ENCODE data around the gene RNF145.
"Not testable (repeated sequence)": the region's sequence is repeated elsewhere in the genome, so short reads cannot be mapped to it uniquely, and the experiment has no call there.

The RNF145 gene

DNA sequence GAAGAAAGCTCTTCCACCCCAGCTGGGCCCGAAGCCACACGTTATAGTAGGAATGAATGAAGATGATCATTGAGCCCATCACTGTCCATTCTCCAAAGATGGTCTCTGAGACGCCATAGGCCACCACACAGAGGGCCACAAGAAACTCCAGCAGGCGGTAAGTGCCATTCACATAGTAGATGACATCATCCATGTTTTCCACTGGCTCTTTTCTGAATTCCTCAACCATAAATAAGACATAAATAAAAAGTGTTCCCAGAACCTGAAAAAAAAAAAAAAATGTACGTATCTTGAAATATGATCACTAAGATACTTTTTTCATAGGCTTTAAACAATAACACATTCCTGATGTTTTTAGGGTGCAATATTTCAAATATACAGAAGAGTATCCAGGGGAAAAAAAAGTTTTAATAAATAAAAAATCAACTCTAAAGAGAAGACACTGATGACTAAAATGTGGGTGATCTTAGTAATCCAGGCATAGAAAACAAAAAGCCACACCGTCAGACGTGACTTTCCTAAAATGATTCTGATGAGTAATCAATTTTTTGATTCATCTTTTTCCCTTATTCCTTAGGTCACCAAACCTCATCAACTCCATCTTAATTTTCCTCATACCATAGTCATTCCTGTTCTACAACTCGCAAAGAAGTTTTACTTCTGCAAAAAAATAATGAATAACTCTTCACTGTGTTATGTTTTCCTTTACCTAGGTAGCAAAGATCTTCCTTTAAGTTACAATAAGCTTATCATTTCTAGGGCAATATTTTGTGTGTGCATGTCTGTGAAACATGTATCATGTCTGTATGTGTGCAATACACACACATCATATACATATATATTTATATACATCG is 47.8 kb downstream of the RNF145 start:
- DNase-seq (ENCODE audit: low read depth in 2 of 3, low spot score in 2 of 3) = no peak

DNA sequence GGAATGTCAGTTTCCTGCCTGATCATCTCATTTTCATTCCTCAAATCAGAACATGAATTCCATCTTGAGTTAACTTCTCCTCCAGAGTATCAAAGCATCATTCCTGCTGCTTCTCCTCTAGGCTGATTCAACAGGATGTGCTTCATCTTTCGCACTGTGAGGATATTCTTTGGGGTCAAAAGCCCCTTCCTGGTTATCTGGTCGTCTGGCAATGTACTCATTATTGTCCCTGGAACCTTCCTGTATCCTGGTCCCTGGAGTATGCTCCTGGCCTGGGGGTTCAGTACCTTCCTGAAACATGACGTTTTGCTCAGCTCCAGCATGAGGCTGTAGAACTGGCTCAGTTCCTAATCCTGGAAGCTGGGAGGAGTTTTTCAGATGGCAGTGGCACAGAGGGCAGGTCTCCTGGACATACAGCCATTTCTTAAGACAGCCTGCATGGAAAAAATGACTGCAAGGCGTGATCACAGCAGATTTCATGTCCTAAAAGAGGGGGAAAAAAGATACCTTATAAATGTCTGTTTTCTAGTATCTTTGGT is 50.7 kb downstream of the RNF145 start:
- not testable (repeated sequence) for DNase-seq (ENCODE audit: low read depth in 2 of 3, low spot score in 2 of 3)

DNA sequence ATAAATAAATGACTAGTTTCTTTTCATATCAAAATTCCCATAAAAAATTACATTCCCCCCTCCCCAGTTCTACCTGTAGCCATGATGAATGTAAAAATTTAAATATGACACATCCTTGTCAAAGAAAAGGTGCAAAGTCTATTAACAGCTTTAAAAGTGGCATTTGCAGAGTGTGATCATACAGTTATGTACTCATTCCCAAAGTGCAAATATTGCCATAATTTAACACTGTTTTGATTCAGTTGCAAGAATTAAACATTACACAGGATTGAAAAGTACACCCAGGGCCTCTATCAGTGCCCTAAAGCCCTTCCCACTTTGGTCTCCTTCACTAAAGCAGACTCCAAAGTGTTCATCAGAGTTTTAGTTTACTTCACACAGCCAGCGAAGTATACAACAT is 51.8 kb downstream of the RNF145 start:
- no peak for DNase-seq (ENCODE audit: low read depth in 2 of 3, low spot score in 2 of 3)

DNA sequence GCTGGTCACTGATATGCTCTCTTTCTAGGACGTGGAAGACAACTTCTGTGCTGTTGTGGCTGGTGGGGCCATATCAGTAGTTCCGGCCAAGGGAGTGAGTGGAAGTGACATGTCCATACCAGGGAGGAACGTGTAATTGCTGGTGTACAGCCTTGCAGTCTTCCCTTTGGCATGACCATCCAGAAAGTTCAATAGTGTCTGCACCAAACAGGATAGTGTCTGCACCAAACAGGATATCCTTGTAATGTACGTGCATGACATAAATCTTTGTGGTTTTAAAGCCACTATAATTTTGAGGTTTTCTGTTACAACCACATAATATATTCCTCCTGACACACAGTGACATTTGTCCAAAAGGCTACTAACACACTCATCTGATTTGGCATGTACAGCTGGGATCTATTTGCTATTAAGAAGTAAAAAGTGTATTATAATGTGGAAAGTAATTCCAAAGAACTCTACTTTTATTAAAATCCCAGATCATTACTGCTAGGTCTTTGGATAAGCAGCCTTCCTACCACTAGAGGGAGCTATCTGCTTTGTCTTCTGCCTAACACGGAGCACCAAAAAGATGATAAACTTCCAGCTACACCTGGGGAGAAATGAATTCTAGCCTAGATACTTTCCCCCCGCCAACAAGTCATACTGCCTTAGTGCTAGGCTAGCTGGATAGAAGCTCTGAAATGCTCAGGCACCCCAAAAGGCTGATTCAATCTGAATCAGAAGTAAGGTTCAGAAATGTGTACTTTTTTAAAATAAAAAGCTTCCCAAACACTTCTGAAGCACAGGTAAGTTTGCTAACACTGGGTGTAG is 52.7 kb downstream of the RNF145 start:
- no peak for DNase-seq (ENCODE audit: low read depth in 2 of 3, low spot score in 2 of 3)

DNA sequence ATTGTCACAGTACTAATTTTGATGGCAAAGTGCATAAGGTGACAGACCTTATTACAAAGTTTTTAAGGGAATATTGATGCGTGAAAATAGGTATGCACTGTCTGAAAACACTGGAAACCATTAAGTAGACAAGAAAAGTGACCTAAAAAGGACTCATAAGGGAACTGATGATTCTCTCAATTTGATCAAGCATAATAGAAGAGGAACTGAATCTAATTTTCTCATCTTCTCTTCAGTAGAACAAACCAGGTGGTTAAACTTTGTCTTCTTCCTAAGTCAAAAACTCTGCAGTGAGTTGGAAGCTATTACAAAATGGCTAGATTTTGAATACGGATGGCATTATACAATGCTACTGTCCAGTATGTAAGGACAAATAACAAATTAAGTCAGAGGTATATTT is 53.4 kb downstream of the RNF145 start:
- no peak for DNase-seq (ENCODE audit: low read depth in 2 of 3, low spot score in 2 of 3)

DNA sequence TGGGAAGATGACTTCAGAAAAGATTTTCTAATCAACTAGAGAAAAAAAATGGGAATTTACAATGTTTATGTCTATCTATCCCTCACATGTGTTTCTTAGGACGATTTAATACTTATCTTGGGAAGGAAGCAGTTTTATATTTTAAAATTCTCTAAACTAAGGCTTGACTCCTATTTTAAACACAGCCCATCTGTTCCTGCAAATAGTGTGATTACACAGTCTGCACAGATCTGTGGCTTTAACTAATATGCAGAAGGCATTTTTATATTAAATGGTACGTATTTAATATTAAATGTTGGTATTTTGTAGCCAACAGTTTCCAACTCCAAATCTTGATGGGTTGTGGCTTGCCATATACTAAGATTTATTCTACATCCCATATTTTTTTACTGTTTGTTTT is 56.5 kb downstream of the RNF145 start:
- DNase-seq (ENCODE audit: low read depth in 2 of 3, low spot score in 2 of 3) = no peak

DNA sequence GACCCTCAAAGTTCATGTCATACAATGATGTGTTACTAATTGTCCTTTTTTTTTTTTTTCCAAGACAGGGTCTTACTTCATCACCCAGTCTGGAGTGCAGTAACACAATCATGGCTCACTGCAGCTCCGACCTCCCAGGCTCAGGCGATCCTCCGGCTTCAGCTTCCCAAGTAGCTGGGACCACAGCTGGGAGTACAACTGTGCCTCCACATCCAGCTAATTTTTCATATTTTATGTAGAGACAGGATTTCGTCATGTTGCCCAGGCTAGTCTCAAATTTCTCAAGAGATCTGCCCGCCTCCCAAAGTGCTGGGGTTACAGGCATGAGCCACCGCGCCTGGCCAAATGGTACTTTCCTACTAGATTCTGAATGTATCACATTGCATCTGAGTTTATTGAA is 60.3 kb downstream of the RNF145 start:
- DNase-seq (ENCODE audit: low read depth in 2 of 3, low spot score in 2 of 3) = no peak

DNA sequence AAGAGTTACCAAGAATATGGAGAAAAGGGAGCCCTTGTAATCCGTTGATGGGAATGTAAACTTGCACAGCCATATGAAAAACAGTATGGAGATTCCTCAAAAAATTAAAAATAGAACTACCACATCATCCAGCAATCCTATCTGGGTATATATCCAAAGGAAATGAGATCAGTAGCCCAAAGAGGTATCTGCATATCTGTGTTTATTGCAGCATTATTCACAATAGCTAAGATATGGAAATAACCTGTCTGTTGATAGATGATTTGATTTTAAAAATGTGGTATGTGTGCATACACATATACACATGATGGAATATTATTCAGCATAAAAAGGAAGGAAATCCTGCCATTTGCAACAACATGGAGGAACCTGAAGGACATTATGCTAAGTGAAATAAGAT is 61.4 kb downstream of the RNF145 start:
- no peak for DNase-seq (ENCODE audit: low read depth in 2 of 3, low spot score in 2 of 3)

DNA sequence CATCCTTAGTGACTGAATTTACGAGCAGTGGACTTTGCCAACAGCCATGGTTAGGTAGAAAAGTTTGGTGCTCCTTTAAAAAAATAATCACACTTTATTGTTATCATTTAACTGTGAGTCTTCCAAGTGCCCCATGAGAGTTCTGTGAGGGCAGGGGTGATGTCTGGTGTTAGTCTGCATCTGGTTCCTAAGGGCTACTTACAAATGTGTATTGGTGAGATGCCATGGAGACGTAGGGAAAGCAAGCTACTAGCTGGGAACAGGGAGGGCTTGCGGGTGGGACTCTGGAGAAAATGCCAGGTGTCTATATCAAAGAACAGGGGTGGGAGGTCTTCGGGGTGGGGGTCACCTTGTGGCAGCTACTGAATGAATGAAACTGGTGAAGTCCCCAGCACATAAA is 62.5 kb downstream of the RNF145 start:
- no peak for DNase-seq (ENCODE audit: low read depth in 2 of 3, low spot score in 2 of 3)

DNA sequence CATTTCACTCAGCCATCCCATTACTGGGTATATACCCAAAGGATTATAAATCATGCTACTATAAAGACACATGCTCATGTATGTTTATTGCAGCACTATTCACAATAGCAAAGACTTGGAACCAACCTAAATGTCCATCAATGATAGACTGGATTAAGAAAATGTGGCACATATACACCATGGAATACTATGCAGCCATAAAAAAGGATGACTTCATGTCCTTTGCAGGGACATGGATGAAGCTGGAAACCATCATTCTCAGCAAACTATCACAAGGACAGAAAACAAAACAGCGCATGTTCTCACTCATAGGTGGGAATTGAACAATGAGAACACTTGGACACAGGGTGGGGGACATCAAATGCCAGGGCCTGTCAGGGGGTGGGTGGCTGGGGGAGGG is 64.2 kb downstream of the RNF145 start:
- DNase-seq (ENCODE audit: low read depth in 2 of 3, low spot score in 2 of 3) = not testable (repeated sequence)

DNA sequence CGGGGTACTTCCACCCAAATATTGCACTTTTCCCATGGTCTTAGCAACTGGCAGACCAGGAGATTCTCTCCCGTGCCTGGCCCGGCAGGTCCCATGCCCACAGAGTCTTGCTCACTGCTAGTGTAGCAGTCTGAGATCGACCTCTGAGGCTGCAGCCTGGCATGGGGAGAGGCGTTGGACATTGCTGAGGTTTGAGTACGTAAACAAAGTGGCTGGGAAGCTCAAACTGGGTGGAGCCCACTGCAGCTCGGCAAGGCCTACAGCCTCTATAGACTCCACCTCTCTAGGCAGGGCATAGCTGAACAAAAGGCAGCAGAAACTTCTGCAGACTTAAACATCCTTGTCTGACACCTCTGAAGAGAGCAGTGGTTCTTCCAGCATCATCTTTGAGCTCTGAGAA is 69.6 kb downstream of the RNF145 start:
- DNase-seq (ENCODE audit: low read depth in 2 of 3, low spot score in 2 of 3) = no peak

DNA sequence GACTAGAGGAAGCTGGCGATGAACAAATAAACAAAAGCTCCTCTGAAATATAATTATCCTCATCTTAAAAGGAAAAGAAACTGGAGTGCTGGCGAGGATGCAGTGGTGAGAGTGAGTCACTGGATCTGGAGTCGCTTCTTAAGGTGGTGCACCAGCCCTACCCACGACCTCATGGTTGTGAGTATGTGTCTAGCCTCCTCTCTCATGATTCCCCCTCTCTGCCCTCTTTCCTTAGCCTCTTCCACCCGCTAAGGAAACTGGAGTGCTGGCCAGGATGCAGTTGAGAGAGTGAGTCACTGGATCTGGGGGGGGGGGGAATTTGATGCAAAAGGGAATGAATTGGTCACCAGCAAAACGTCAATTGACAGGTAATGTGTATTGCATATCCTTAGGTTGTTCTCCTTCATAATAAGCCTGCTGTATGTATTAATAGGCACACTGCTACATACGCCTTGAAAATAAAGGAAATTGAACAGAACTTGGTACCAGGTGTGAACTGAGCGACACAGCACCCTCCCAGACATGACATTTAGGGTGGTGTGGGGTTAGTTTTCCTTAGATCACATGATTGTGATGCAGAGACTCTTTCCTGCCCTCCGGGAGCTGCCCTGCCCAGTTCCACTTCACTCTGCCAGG is 73.3 kb downstream of the RNF145 start:
- no peak for DNase-seq (ENCODE audit: low read depth in 2 of 3, low spot score in 2 of 3)

DNA sequence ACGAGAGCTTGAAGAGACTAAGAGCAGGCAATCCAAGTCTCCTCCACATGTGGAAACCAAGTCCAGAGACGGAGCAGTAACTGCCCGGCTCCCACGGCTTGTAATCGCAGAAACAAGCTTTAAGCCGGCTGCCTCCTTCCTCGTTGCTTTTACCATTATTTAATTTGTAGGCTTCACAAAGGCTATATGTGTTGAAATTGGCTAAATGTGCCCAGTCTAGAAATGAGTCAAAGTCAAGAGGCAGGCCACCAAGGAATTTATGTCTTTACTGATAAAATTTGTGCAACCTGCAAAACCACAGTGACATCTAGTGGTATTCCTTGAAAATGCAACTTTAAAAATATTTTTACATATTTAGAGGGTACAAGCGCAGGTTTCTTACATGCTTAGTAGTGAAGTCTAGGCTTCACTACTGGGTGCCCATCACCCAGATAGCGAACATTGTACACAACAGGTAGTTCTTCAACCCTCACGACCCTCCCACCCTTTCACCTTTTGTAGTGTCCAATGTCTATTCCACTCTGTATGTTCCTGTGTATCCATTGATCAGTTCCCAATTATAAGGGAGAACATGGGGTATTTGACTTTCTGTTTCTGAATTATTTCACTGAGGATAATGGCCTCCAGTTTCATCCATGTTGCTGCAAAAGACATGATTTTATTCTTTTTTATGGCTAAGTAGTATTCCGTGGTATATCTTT is 76.2 kb downstream of the RNF145 start:
- no peak for DNase-seq (ENCODE audit: low read depth in 2 of 3, low spot score in 2 of 3)

DNA sequence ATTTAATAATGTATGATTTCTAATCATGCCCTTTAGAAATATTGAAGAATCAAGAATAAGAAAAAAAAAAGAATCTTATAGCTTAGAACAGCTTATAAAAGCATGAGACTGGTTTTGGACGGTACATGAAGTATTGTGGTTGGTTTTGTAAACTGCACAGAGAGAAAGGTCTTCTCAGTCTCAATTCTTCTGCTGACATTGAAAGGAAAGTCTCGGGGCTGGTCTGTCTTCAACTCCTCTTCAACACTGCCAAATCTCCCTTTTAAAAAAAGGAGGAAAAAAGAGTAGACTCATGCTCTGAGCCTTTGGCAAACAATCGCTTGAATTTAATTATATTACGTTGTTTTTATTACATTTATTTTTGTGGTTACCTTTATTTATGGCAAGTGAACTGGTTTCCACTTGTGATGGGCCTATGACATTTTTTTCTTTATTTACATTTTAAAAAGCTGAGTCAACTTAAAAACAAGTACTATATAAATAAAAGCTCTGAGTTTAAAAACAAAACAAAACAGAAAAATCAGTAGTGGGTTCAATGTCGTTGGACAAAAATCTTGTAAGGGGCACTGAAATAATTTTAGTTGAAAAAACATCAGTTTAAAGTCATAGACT is 76.8 kb downstream of the RNF145 start:
- DNase-seq (ENCODE audit: low read depth in 2 of 3, low spot score in 2 of 3) = no peak

DNA sequence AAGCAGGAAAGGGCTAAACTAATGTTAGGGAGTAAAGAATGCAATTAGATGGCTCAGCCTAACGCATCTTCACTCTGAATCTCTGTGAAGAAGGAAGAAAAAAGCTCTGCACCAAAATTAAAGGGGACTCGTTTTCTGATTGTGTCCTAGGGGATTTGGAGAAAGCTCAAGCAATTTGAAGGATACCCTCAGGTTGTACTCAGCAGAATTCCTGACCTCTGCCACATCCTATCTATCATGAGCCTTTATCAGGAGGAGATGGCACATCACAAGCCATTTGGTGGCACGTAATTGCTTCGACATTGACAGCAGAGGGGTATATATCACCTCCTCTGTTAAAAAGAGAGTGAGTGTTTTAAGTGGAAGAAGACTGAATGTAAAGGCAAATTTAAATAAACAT is 77.4 kb downstream of the RNF145 start:
- DNase-seq (ENCODE audit: low read depth in 2 of 3, low spot score in 2 of 3) = no peak

DNA sequence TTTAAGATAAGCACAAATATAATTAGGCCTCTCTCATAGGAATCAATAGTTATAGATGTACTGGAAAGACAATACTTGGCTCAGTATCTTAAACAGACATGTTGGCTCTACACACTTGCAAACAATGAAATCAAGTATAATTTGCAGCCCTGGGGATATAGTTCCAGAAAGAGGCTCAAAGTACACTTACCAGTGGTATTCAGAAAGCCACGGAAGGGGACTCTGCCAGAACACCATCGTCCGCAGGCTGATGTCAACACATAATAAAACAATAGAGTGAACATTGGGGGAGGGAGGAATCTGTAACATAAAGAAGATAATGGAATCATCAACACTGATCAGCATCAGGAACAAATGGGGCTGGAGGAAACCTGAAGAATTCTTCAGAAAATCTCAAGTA is 78.5 kb downstream of the RNF145 start:
- DNase-seq (ENCODE audit: low read depth in 2 of 3, low spot score in 2 of 3) = no peak

DNA sequence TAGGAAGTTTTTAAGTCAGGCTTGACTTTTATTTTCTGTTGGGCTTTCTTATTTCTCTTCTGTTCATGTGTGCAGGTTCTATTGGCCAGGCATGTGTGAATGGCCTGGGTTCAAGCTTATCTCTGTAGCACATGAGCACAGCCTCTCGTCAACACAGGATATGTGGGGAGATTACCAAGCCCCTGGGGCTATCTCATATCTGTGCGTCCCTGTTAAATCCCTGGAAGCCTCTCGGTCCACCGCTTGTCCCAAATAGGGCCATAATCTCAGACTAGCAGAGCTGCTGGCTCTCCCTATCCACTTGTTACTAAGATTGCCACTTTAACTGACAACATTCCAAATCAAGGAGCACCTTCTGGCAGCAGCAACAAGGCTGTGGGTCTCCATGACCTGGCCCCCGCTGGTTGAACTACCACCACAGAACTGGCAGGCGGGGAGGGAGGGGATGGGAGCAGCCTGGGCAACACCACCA is 81.2 kb downstream of the RNF145 start:
- DNase-seq (ENCODE audit: low read depth in 2 of 3, low spot score in 2 of 3) = no peak

DNA sequence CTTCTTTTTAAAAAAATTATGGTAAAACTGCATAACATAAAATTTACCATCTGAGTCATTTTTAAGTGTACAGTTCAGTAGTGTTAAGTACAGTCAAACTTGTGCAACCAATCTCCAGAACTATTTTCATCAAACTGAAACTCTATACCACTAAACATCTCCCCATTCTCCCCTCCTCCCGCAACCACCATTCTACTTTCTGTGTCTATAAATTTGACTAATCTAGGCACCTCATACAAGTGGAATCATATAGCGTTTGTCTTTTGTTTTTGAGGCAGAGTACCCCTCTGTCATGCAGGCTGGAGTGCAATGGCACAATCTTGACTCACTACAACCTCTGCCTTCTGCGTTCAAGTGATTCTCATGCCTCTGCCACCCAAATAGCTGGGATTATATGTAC is 85.7 kb downstream of the RNF145 start:
- DNase-seq (ENCODE audit: low read depth in 2 of 3, low spot score in 2 of 3) = no peak

DNA sequence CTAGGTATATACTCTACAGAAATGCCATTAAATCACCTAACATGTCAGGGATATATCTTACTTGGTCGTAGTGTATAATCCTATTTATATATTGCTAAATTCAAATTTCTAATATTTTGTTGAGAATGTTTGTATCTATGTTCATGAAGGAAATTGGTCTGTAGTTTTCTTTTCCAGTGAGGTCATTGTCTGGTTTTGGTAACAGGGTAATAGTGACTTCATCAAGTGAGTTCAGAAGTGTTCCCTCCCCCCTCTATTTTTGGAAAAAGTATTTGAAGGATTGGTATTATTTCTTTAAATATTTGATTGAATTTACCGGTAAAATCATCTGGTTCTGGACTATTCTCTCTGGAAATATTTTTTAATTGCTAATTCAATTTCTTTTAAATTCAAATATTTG is 86.2 kb downstream of the RNF145 start:
- no peak for DNase-seq (ENCODE audit: low read depth in 2 of 3, low spot score in 2 of 3)

DNA sequence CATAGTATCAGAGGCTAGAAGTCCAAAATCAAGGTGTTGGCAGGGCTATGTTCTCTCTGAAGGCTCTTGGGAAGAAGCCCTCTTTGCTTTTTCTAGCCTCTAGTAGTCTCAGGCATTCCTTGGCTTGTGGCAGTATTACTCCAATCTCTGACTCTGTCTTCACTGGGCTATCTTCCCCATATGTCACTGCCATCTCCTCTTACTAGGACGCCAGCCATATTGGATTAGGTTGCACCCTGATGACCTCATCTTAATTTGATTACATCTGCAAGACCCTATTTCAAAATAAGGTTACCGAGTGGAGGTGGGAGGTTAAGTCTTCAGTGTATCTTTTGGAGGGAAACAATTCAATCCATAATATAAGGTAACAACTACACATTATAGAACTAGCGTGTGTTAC is 88.3 kb downstream of the RNF145 start:
- no peak for DNase-seq (ENCODE audit: low read depth in 2 of 3, low spot score in 2 of 3)

DNA sequence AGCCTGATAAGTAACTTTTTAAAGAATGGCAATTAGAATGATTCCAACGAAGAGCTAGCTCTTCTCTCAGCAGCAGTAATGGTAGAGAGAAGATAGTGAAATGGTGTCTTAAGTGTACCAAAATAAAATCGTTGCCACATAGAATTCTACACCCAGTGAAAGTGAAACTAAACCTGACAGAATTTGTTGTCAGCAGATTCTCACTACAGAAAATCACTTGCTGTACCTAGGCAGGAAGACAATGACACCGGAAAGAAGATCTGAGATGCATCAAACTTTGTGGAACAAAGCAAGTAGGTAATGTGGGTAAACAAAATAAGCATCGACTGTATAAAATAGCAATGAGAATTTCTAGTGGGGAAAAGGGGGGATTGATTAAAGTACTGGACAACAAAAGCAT is 88.9 kb downstream of the RNF145 start:
- no peak for DNase-seq (ENCODE audit: low read depth in 2 of 3, low spot score in 2 of 3)
